HepG2 (cell line): ENCODE measurements around the gene LPCAT4. TPM values are rescaled to one million over a fixed set of nuclear protein-coding genes. Genes with fewer than 3 reads are reported as not detected.

Experiments
- ATAC-seq: fragments of 200-7000 bp; cut with Tn5 transposase; 3 replicates; pipeline ENCODE4 v1.9.1; 2020; ENCODE audit warnings: mild to moderate bottlenecking, moderate library complexity
- BruUV-seq: library from RNA; stranded (reverse); fragments of 400-500 nt; replicated peaks from 2 replicates; lab custom pipeline; 2021; lab: Mats Ljungman, UMichigan
- CTCF ChIA-PET: fragments of 300-600 bp; formaldehyde crosslinking; extraction: SDS; loops from one replicate; lab custom pipeline; 2021; ENCODE audit warnings: low total read pairs, inconsistent platforms, low intra/inter-chr PET ratio; lab: Yijun Ruan, JAX
- POLR2A ChIA-PET: fragments of 350-600 bp; sonication (Branson Sonifier 250); formaldehyde crosslinking; loops from one replicate; lab custom pipeline; 2020; ENCODE audit warnings: antibody characterized with exemption, inconsistent platforms; lab: Yijun Ruan, JAX
- DNase-seq: peaks from one replicate; pipeline ENCODE4 v3.0.0-alpha.2; 2015; ENCODE audit warnings: low spot score
- FAIRE-seq: peaks from 3 replicates; lab custom pipeline; 2011; peaks lifted over from hg19 to GRCh38; lab: Jason Lieb, UNC
- H2AFZ ChIP-seq: one replicate; pipeline ENCODE4 v1.6.1; 2011; ENCODE audit warnings: low read length, inconsistent platforms
- H3K27ac ChIP-seq: fragments of 300-600 bp; 3 replicates; pipeline ENCODE4 v1.8.0; 2011; ENCODE audit warnings: mixed run types, mild to moderate bottlenecking, mixed read lengths, low read length, inconsistent platforms; ENCODE audit not compliant: insufficient read depth; ENCODE audit errors: extremely low read length
- H3K27me3 ChIP-seq, 2 experiments: fragments of 200-600 bp in 1 of 2; 2 replicates in 1 of 2; 3 replicates in 1 of 2; pipeline versions ENCODE4 v1.6.0 to v1.8.0; 2011; ENCODE audit warnings: low read length in 2 of 2, mild to moderate bottlenecking in 2 of 2, moderate library complexity in 2 of 2, inconsistent platforms in 1 of 2; ENCODE audit not compliant: insufficient read depth in 2 of 2, control insufficient read depth in 1 of 2
- H3K36me3 ChIP-seq, 2 experiments: fragments of 200-600 bp in 1 of 2; replicated peaks in 1 of 2; 2 replicates in 1 of 2; 3 replicates in 1 of 2; pipeline versions ENCODE4 v1.5.1 to v1.8.0; 2011; ENCODE audit warnings: low read length in 2 of 2, inconsistent platforms in 1 of 2; ENCODE audit not compliant: insufficient read depth in 2 of 2, control insufficient read depth in 1 of 2
- H3K4me1 ChIP-seq: 2 replicates; pipeline ENCODE4 v1.5.1; 2012; ENCODE audit warnings: low read length, inconsistent platforms; ENCODE audit not compliant: insufficient read depth
- H3K4me2 ChIP-seq: 2 replicates; pipeline ENCODE4 v1.6.0; 2011; ENCODE audit warnings: low read depth, low read length, inconsistent platforms
- H3K4me3 ChIP-seq, 3 experiments: fragments of 200-600 bp in 1 of 3; sonication (generic), shearing (Covaris generic) in 1 of 3; replicated peaks in 1 of 3; 2 replicates each; pipeline ENCODE4 v1.5.1; 2011 to 2016; ENCODE audit warnings: low read length in 3 of 3, inconsistent platforms in 2 of 3, low read depth in 2 of 3, mild to moderate bottlenecking in 2 of 3, control low read depth in 1 of 3, mixed read lengths in 1 of 3; ENCODE audit not compliant: insufficient read depth in 1 of 3
- H3K79me2 ChIP-seq: one replicate; pipeline ENCODE4 v1.6.1; 2011; ENCODE audit warnings: low read length, inconsistent platforms; ENCODE audit not compliant: insufficient read depth
- H3K9ac ChIP-seq: 2 replicates; pipeline ENCODE4 v1.6.0; 2011; ENCODE audit warnings: mild to moderate bottlenecking, low read depth, low read length, inconsistent platforms; ENCODE audit not compliant: insufficient read depth
- H3K9me3 ChIP-seq: 2 replicates; pipeline ENCODE4 v1.5.1; 2012; ENCODE audit warnings: mild to moderate bottlenecking, low read length
- H4K20me1 ChIP-seq: 2 replicates; pipeline ENCODE4 v1.6.0; 2011; ENCODE audit warnings: inconsistent platforms, mild to moderate bottlenecking, low read length, moderate library complexity; ENCODE audit not compliant: insufficient read depth
- CCAR2 ChIP-seq: fragments of 200-400 bp; formaldehyde crosslinking; optimal IDR thresholded peaks from 2 replicates; pipeline ENCODE3; 2018; ENCODE audit warnings: low read depth, mild to moderate bottlenecking, low read length, moderate library complexity
- HNF4G ChIP-seq, 2 experiments: sonication (generic) in 1 of 2; formaldehyde crosslinking in 1 of 2; IDR thresholded peaks; 2 replicates each; pipeline versions ENCODE4 v1.4.0 to v1.6.1; 2011 to 2020; ENCODE audit warnings: borderline replicate concordance in 2 of 2, low read depth in 2 of 2, mild to moderate bottlenecking in 2 of 2, low read length in 1 of 2, missing genetic modification reagents in 1 of 2, moderate library complexity in 1 of 2
- HOXA5 ChIP-seq: sonication (generic); formaldehyde crosslinking; IDR thresholded peaks from 2 replicates; pipeline ENCODE4 v1.4.0; 2020; ENCODE audit warnings: missing genetic modification reagents
- NFIC ChIP-seq: IDR thresholded peaks from 2 replicates; pipeline ENCODE4 v1.6.1; 2012; ENCODE audit warnings: mild to moderate bottlenecking, low read length, inconsistent platforms
- NR2F6 ChIP-seq, 2 experiments: IDR thresholded peaks; 2 replicates each; pipeline ENCODE4 v1.6.1; 2016; ENCODE audit warnings: antibody characterized with exemption in 1 of 2, mild to moderate bottlenecking in 1 of 2
- TBP ChIP-seq: sonication (generic); formaldehyde crosslinking; IDR thresholded peaks from 2 replicates; pipeline ENCODE4 v1.5.0; 2020; ENCODE audit warnings: missing genetic modification reagents
- TEAD2 ChIP-seq: sonication (generic); formaldehyde crosslinking; IDR thresholded peaks from 2 replicates; pipeline ENCODE4 v1.9.0; 2021; ENCODE audit warnings: missing genetic modification reagents
- ZBTB25 ChIP-seq: IDR thresholded peaks from 2 replicates; pipeline ENCODE4 v1.6.1; 2018; ENCODE audit warnings: missing genetic modification reagents
- ZC3H4 ChIP-seq: sonication (generic); formaldehyde crosslinking; IDR thresholded peaks from 2 replicates; pipeline ENCODE4 v1.4.0; 2020; ENCODE audit warnings: missing genetic modification reagents, borderline replicate concordance
- ZNF331 ChIP-seq: sonication (generic); formaldehyde crosslinking; IDR thresholded peaks from 2 replicates; pipeline ENCODE4 v1.4.0; 2020; ENCODE audit warnings: missing genetic modification reagents
- ZNF430 ChIP-seq: sonication (generic); formaldehyde crosslinking; IDR thresholded peaks from 2 replicates; pipeline ENCODE4 v1.9.0; 2021; ENCODE audit warnings: mild to moderate bottlenecking, missing genetic modification reagents
- ZNF614 ChIP-seq: IDR thresholded peaks from 2 replicates; pipeline ENCODE4 v1.6.1; 2018; ENCODE audit warnings: missing biosample characterization, missing genetic modification reagents, inconsistent platforms, borderline replicate concordance
- ZNF746 ChIP-seq: sonication (generic); formaldehyde crosslinking; IDR thresholded peaks from 2 replicates; pipeline ENCODE4 v1.8.0; 2022; ENCODE audit warnings: mild to moderate bottlenecking, missing genetic modification reagents
- ZNF766 ChIP-seq: sonication (generic); formaldehyde crosslinking; IDR thresholded peaks from 2 replicates; pipeline ENCODE4 v1.5.0; 2020; ENCODE audit warnings: missing genetic modification reagents, borderline replicate concordance
- ZZZ3 ChIP-seq: sonication (generic); formaldehyde crosslinking; IDR thresholded peaks from 2 replicates; pipeline ENCODE4 v1.4.0; 2020; ENCODE audit warnings: missing genetic modification reagents, mild to moderate bottlenecking, borderline replicate concordance
- WGBS: methylation state at CpG from one replicate; pipeline ENCODE4 v1.1.6; 2017; ENCODE audit warnings: low lambda C conversion rate; 5-methylcytosine and 5-hydroxymethylcytosine counted together
- in situ Hi-C: cut with HindIII; loops from 2 replicates; pipeline ENCODE4 v1.10.0; 2017; ENCODE audit warnings: low pct_unique_long_range_greater_than_20kb; ENCODE audit not compliant: extremely low pct_ligation_motif_present
- intact Hi-C: fragments of 100-400 bp; cut with micrococcal nuclease; formaldehyde crosslinking; loops from one replicate; pipeline ENCODE4 v1.10.0; 2022; ENCODE audit not compliant: unreplicated experiment
- polyA plus RNA-seq, 8 experiments: library from polyadenylated mRNA; depleted of rRNA in 3 of 8; stranded (reverse) in 7 of 8; unstranded in 1 of 8; fragments of >200 nt; fragmentation: Illumina TruSeq in 4 of 8; extraction: Trizol in 4 of 8; gene quantifications; 2 replicates each; pipeline versions ENCODE4 v1.2.1 to v1.2.3, GENCODE V29; 2011 to 2016; ENCODE audit warnings: low read depth in 4 of 8, missing spikeins in 1 of 8, mixed read lengths in 1 of 8; ENCODE audit not compliant: insufficient read depth in 1 of 8
- total RNA-seq, 5 experiments: library from RNA; depleted of rRNA; stranded (reverse); fragments of >200 nt; fragmentation: Illumina TruSeq; extraction: Trizol; gene quantifications; 2 replicates each; pipeline ENCODE4 v1.2.3, GENCODE V29; 2016; ENCODE audit warnings: low read depth in 1 of 5
- TF ChIP-seq, protein P1 (sequence below): IDR thresholded peaks from 2 replicates; pipeline ENCODE4 v1.6.1; 2016; ENCODE audit warnings: control low read depth
- TF ChIP-seq, protein P2 (sequence below): sonication (generic); formaldehyde crosslinking; IDR thresholded peaks from 2 replicates; pipeline ENCODE4 v1.4.0; 2020; ENCODE audit warnings: missing genetic modification reagents
- TF ChIP-seq, protein P3 (sequence below): fragments of 450-650 bp; IDR thresholded peaks from 2 replicates; pipeline ENCODE4 v1.6.1; 2017; ENCODE audit warnings: mild to moderate bottlenecking

The LPCAT4 gene
- total and polyA plus RNA-seq, 2 of the 13 experiments (the other 11 are each of a cell fraction or from before 2014, with no cell fraction given) = 8.1 to 57.1 TPM

DNA sequence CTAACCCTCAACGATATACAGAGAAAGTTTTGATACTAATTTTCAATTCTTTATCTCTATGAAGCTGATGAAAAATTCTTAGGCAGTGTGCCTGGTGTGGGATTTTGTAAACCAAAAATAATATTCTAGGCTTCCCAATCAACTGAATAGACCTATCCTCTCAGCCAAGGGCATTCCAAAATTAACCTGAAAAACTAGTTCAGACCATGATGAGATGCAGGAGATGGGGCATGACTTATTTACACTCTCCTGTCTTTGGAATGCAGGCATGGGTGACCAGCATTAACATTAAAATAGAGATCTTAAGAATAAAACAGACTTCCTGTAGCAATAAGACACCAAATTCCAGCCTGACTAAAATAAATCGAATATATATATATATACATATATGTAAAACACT is 7.8 kb upstream of the LPCAT4 start:
- in situ Hi-C loops = loop anchor here (10.0 to 25.0 kb wide), 2 partner anchors 140 to 313 kb away; no protein-coding TSS in a partner anchor

More for the DNA sequence above, 7.8 kb upstream of the LPCAT4 start:
- POLR2A ChIA-PET = no interaction called here
- 3% methylated on average over 2 of the region's 2 CpGs for WGBS
- CTCF ChIA-PET = no interaction called here
- no peak for ATAC-seq
- intact Hi-C loops = no loop called here
- Histone ChIP-seq H3K27me3 (no peaks in the 10 kb centered on the region; a peak in 1 of 5 replicates), H3K79me2 (no peaks in the 10 kb centered on the region), H3K4me2 (no peak overlapping the region), H3K9ac (no peak overlapping the region), H3K9me3 (no peaks in the 10 kb centered on the region), H3K4me3 (no peak overlapping the region), H3K27ac (no peak overlapping the region), H2AFZ (no peak overlapping the region), H3K36me3 (no peaks in the 10 kb centered on the region), H4K20me1 (no peaks in the 10 kb centered on the region), H3K4me1 (no peaks in the 10 kb centered on the region)
- FAIRE-seq = no peak
- BruUV-seq = no TSS peak
- no peak for DNase-seq
- TF ChIP-seq TBP (CRISPR knock-in tag) (no peak), ZNF766 (CRISPR knock-in tag) (no peak), TEAD2 (no peak), ZZZ3 (CRISPR knock-in tag) (no peak), ZBTB25 (CRISPR knock-in tag) (no peak), ZC3H4 (CRISPR knock-in tag) (no peak), HOXA5 (CRISPR knock-in tag) (no peak), NFIC (no peak), ZNF746 (CRISPR knock-in tag) (no peak), HNF4G (IDR thresholded peaks at IDR 0.05; ENCODE audit: borderline replicate concordance, low read depth, low read length) (no peak), HNF4G (CRISPR knock-in tag; IDR thresholded peaks at IDR 0.05; ENCODE audit: borderline replicate concordance, low read depth) (no peak), ZNF614 (no peak), CCAR2 (no peak), ZNF331 (no peak), ZNF430 (CRISPR knock-in tag) (no peak), NR2F6 (IDR thresholded peaks at IDR 0.05) (no peak), NR2F6 (CRISPR knock-in tag; IDR thresholded peaks at IDR 0.05) (no peak)
- TF ChIP-seq, protein P1, sequence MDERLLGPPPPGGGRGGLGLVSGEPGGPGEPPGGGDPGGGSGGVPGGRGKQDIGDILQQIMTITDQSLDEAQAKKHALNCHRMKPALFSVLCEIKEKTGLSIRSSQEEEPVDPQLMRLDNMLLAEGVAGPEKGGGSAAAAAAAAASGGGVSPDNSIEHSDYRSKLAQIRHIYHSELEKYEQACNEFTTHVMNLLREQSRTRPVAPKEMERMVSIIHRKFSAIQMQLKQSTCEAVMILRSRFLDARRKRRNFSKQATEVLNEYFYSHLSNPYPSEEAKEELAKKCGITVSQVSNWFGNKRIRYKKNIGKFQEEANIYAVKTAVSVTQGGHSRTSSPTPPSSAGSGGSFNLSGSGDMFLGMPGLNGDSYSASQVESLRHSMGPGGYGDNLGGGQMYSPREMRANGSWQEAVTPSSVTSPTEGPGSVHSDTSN (CRISPR knock-in tag) = no peak
- TF ChIP-seq, protein P2, sequence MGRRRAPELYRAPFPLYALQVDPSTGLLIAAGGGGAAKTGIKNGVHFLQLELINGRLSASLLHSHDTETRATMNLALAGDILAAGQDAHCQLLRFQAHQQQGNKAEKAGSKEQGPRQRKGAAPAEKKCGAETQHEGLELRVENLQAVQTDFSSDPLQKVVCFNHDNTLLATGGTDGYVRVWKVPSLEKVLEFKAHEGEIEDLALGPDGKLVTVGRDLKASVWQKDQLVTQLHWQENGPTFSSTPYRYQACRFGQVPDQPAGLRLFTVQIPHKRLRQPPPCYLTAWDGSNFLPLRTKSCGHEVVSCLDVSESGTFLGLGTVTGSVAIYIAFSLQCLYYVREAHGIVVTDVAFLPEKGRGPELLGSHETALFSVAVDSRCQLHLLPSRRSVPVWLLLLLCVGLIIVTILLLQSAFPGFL = no peak
- TF ChIP-seq, protein P3, sequence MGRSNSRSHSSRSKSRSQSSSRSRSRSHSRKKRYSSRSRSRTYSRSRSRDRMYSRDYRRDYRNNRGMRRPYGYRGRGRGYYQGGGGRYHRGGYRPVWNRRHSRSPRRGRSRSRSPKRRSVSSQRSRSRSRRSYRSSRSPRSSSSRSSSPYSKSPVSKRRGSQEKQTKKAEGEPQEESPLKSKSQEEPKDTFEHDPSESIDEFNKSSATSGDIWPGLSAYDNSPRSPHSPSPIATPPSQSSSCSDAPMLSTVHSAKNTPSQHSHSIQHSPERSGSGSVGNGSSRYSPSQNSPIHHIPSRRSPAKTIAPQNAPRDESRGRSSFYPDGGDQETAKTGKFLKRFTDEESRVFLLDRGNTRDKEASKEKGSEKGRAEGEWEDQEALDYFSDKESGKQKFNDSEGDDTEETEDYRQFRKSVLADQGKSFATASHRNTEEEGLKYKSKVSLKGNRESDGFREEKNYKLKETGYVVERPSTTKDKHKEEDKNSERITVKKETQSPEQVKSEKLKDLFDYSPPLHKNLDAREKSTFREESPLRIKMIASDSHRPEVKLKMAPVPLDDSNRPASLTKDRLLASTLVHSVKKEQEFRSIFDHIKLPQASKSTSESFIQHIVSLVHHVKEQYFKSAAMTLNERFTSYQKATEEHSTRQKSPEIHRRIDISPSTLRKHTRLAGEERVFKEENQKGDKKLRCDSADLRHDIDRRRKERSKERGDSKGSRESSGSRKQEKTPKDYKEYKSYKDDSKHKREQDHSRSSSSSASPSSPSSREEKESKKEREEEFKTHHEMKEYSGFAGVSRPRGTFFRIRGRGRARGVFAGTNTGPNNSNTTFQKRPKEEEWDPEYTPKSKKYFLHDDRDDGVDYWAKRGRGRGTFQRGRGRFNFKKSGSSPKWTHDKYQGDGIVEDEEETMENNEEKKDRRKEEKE = no peak
